Measurements from ENCODE around the gene STPG3.
A peak's percentile ranks its signal among the peaks of the same experiment; 100 is the strongest.

Gene STPG3

GRCh38 chr9:137241490-137242268 lies 9.4 kb upstream of the STPG3 start:
- TF ChIP-seq CTCF (IDR thresholded peaks at IDR 0.05): no peak
- no peak for TF ChIP-seq ZFX (IDR thresholded peaks at IDR 0.05; ENCODE audit: borderline replicate concordance)
- H3K27ac ChIP-seq: peak overlapping the region; percentile 97

GRCh38 chr9:137242269-137243203 lies 8.6 kb upstream of the STPG3 start:
- peak overlapping the region; percentile 97 for H3K27ac ChIP-seq
- TF ChIP-seq ZFX (IDR thresholded peaks at IDR 0.05; ENCODE audit: borderline replicate concordance) (no peak), CTCF (IDR thresholded peaks at IDR 0.05) (no peak)

GRCh38 chr9:137243266-137243625 lies 7.8 kb upstream of the STPG3 start:
- H3K27ac ChIP-seq: peak overlapping the region; percentile 97

GRCh38 chr9:137243626-137244485 lies 7.2 kb upstream of the STPG3 start:
- H3K27ac ChIP-seq: peak overlapping the region; percentile 97
- TF ChIP-seq ZFX (IDR thresholded peaks at IDR 0.05; ENCODE audit: borderline replicate concordance): no peak
- no peak for TF ChIP-seq CTCF (IDR thresholded peaks at IDR 0.05)

GRCh38 chr9:137244486-137245449 lies 6.3 kb upstream of the STPG3 start:
- peak overlapping the region; percentile 97 for H3K27ac ChIP-seq

More at GRCh38 chr9:137244486-137245449, 6.3 kb upstream of the STPG3 start:
- TF ChIP-seq ZFX (IDR thresholded peaks at IDR 0.05; ENCODE audit: borderline replicate concordance): no peak
- no peak for TF ChIP-seq CTCF (IDR thresholded peaks at IDR 0.05)
